ENCODE measurements around the gene ZDHHC19. TPM values are rescaled to one million over a fixed set of nuclear protein-coding genes. Genes with fewer than 3 reads are reported as not detected.
A peak's percentile ranks its signal among the peaks of the same experiment; 100 is the strongest.

The ZDHHC19 gene
- total and polyA plus RNA-seq, 2 donors (not counting 1 experiment from before 2014, with no cell fraction given) = not detected

GRCh38 chr3:196241704-196242103 is 30.5 kb upstream of the ZDHHC19 start:
- no peak for DNase-seq (ENCODE audit: low read depth in 2 of 2)
- H3K4me3 ChIP-seq (replicated peaks in 1 of 4; ENCODE audit: control extremely low read depth in 1 of 4, insufficient read depth in 1 of 4, low read depth in 3 of 4, low read length in 4 of 4) = no peak overlapping the region
- H3K27ac ChIP-seq (ENCODE audit: insufficient read depth, low read length) = no peak overlapping the region

GRCh38 chr3:196240424-196240823 is 29.2 kb upstream of the ZDHHC19 start:
- Histone ChIP-seq H2AFZ (ENCODE audit: low read length) (no peak overlapping the region), H3K79me2 (ENCODE audit: control insufficient read depth, insufficient read depth, low read length) (no peaks in the 10 kb centered on the region), H3K9ac (ENCODE audit: insufficient read depth, low read length) (no peak overlapping the region), H3K9me3 (ENCODE audit: control insufficient read depth, insufficient read depth, low read depth, low read length) (no peaks in the 10 kb centered on the region), H3K27ac (ENCODE audit: insufficient read depth, low read length) (no peak overlapping the region), H3K36me3 (ENCODE audit: control insufficient read depth, insufficient read depth, low read length) (peaks cover 12% of the 10 kb centered on the region), H3K4me3 (replicated peaks in 1 of 4; ENCODE audit: control extremely low read depth in 1 of 4, insufficient read depth in 1 of 4, low read depth in 3 of 4, low read length in 4 of 4) (no peak overlapping the region), H3K4me2 (ENCODE audit: extremely low read depth, insufficient read depth, low read length) (no peak overlapping the region), H3K4me1 (ENCODE audit: control insufficient read depth, extremely low read depth, insufficient read depth, low read length) (no peaks in the 10 kb centered on the region), H3K27me3 (ENCODE audit: control insufficient read depth, insufficient read depth, low read length) (no peaks in the 10 kb centered on the region), H4K20me1 (ENCODE audit: control insufficient read depth, extremely low read depth, insufficient read depth, low read length) (no peaks in the 10 kb centered on the region)
- TF ChIP-seq EZH2 (IDR thresholded peaks at IDR 0.05; ENCODE audit: low read length, missing control alignments) (no peak), CTCF (conservative IDR thresholded peaks at IDR 0.05 in 1 of 2, IDR thresholded peaks at IDR 0.05 in 1 of 2; ENCODE audit: low read depth in 1 of 2, low read length in 2 of 2) (no peak)
- DNase-seq (ENCODE audit: low read depth in 2 of 2) = no peak

More at GRCh38 chr3:196241704-196242103, 30.5 kb upstream of the ZDHHC19 start:
- no peaks in the 10 kb centered on the region for H4K20me1 ChIP-seq (ENCODE audit: control insufficient read depth, extremely low read depth, insufficient read depth, low read length)
- H3K27me3 ChIP-seq (ENCODE audit: control insufficient read depth, insufficient read depth, low read length) = no peaks in the 10 kb centered on the region
- H2AFZ ChIP-seq (ENCODE audit: low read length) = no peak overlapping the region
- TF ChIP-seq CTCF (conservative IDR thresholded peaks at IDR 0.05 in 1 of 2, IDR thresholded peaks at IDR 0.05 in 1 of 2; ENCODE audit: low read depth in 1 of 2, low read length in 2 of 2) (no peak), EZH2 (IDR thresholded peaks at IDR 0.05; ENCODE audit: low read length, missing control alignments) (no peak)
- H3K9ac ChIP-seq (ENCODE audit: insufficient read depth, low read length) = no peak overlapping the region
- H3K9me3 ChIP-seq (ENCODE audit: control insufficient read depth, insufficient read depth, low read depth, low read length) = no peaks in the 10 kb centered on the region
- H3K4me2 ChIP-seq (ENCODE audit: extremely low read depth, insufficient read depth, low read length) = no peak overlapping the region
- no peaks in the 10 kb centered on the region for H3K4me1 ChIP-seq (ENCODE audit: control insufficient read depth, extremely low read depth, insufficient read depth, low read length)
- H3K36me3 ChIP-seq (ENCODE audit: control insufficient read depth, insufficient read depth, low read length) = peaks cover 13% of the 10 kb centered on the region
- no peaks in the 10 kb centered on the region for H3K79me2 ChIP-seq (ENCODE audit: control insufficient read depth, insufficient read depth, low read length)

- Histone ChIP-seq H3K4me2 (ENCODE audit: extremely low read depth, insufficient read depth, low read length) (no peak overlapping the region), H3K9ac (ENCODE audit: insufficient read depth, low read length) (no peak overlapping the region), H3K27ac (ENCODE audit: insufficient read depth, low read length) (no peak overlapping the region), H3K9me3 (ENCODE audit: control insufficient read depth, insufficient read depth, low read depth, low read length) (no peaks in the 10 kb centered on the region), H2AFZ (ENCODE audit: low read length) (no peak overlapping the region), H3K36me3 (ENCODE audit: control insufficient read depth, insufficient read depth, low read length) (peaks cover 11% of the 10 kb centered on the region), H3K79me2 (ENCODE audit: control insufficient read depth, insufficient read depth, low read length) (no peaks in the 10 kb centered on the region), H4K20me1 (ENCODE audit: control insufficient read depth, extremely low read depth, insufficient read depth, low read length) (no peaks in the 10 kb centered on the region), H3K4me3 (replicated peaks in 1 of 4; ENCODE audit: control extremely low read depth in 1 of 4, insufficient read depth in 1 of 4, low read depth in 3 of 4, low read length in 4 of 4) (no peak overlapping the region), H3K4me1 (ENCODE audit: control insufficient read depth, extremely low read depth, insufficient read depth, low read length) (no peaks in the 10 kb centered on the region), H3K27me3 (ENCODE audit: control insufficient read depth, insufficient read depth, low read length) (no peaks in the 10 kb centered on the region)
- peak in 1 of 2 donors; percentile 6 for DNase-seq (ENCODE audit: low read depth in 2 of 2)
- TF ChIP-seq EZH2 (IDR thresholded peaks at IDR 0.05; ENCODE audit: low read length, missing control alignments) = no peak
- TF ChIP-seq CTCF (conservative IDR thresholded peaks at IDR 0.05 in 1 of 2, IDR thresholded peaks at IDR 0.05 in 1 of 2; ENCODE audit: low read depth in 1 of 2, low read length in 2 of 2) = no peak
Observed at GRCh38 chr3:196238612-196239560, 27.7 kb upstream of the ZDHHC19 start.
